SK-N-SH (cell line): Measurements from ENCODE around the gene GZMH.

ENCODE experiments used
- EP300 ChIP-seq, 2 experiments: IDR thresholded peaks; 2 replicates each; pipeline versions ENCODE4 v1.4.0 to v1.6.1; 2012; ENCODE audit warnings: borderline replicate concordance in 1 of 2, low read depth in 1 of 2, low read length in 1 of 2
- EZH2phosphoT487 ChIP-seq: fragments of 200-600 bp; sonication (generic); IDR thresholded peaks from 2 replicates; pipeline ENCODE4 v1.6.1; 2017; ENCODE audit warnings: low read depth, mixed run types, mild to moderate bottlenecking, antibody characterized with exemption, moderate library complexity, borderline replicate concordance
- NFIC ChIP-seq: IDR thresholded peaks from 2 replicates; pipeline ENCODE4 v1.4.0; 2012; ENCODE audit warnings: borderline replicate concordance
- NRF1 ChIP-seq: IDR thresholded peaks from 2 replicates; pipeline ENCODE4 v1.6.1; 2012; ENCODE audit warnings: low read depth, mild to moderate bottlenecking, low read length
- POLR2AphosphoS5 ChIP-seq: IDR thresholded peaks from 2 replicates; pipeline ENCODE4 v1.6.1; 2012; ENCODE audit warnings: low read depth, low read length
- TAF1 ChIP-seq: IDR thresholded peaks from 2 replicates; pipeline ENCODE4 v1.6.1; 2012; ENCODE audit warnings: low read depth, mild to moderate bottlenecking, low read length, moderate library complexity, borderline replicate concordance
- TCF12 ChIP-seq: IDR thresholded peaks from 2 replicates; pipeline ENCODE4 v1.4.0; 2012
- TF ChIP-seq, protein P1 (sequence below): fragments of 200-600 bp; sonication (generic); IDR thresholded peaks from 2 replicates; pipeline ENCODE4 v1.6.1; 2017; ENCODE audit warnings: antibody characterized with exemption, mild to moderate bottlenecking, moderate library complexity

DNA sequence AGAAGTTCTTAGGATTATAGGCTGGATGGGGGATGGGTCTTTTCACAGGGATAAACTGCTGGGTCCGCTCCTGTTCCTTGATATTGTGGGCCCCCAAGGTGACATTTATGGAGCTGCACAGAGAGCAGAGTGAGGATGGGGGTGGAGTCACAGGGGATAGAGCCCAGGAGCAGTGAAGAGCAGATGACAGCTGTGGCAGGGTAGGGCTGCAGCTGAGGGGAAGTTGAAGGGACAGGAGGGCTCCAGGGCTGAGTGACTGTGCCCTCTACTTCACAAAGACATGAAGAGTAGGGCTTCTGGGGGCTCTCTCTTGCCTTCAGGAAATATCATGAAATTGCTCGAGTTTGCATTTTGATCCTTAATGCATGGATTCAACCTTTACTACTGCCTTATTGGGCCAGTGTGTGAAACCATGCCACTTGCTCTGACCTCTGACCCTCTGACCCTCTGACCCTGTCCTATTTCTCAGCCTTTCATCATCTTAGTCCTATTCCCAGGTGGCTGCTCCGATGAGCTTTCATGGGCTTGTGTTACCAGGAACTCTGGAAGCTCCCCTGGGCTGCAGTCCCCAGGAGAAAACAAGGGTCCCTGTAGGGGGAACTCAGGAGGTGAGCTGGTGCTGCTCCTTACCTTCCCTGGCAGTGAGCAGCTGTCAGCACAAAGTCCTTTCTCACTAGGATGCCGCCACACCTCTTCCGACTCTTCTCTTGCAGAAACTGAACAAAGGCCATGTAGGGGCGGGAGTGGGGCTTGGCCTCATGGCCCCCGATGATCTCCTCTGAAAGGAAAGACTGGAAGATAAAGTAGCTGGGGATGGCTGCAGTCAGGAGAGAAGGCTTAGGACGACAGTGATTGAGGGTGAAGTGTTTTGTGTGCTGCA lies 1.6 kb downstream of the GZMH start:
- no peak for TF ChIP-seq POLR2AphosphoS5
- TF ChIP-seq TCF12 = no peak
- TF ChIP-seq EZH2phosphoT487 = no peak
- TF ChIP-seq, protein P1, sequence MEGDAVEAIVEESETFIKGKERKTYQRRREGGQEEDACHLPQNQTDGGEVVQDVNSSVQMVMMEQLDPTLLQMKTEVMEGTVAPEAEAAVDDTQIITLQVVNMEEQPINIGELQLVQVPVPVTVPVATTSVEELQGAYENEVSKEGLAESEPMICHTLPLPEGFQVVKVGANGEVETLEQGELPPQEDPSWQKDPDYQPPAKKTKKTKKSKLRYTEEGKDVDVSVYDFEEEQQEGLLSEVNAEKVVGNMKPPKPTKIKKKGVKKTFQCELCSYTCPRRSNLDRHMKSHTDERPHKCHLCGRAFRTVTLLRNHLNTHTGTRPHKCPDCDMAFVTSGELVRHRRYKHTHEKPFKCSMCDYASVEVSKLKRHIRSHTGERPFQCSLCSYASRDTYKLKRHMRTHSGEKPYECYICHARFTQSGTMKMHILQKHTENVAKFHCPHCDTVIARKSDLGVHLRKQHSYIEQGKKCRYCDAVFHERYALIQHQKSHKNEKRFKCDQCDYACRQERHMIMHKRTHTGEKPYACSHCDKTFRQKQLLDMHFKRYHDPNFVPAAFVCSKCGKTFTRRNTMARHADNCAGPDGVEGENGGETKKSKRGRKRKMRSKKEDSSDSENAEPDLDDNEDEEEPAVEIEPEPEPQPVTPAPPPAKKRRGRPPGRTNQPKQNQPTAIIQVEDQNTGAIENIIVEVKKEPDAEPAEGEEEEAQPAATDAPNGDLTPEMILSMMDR = no peak
- TF ChIP-seq TAF1 = no peak
- no peak for TF ChIP-seq NRF1
- TF ChIP-seq EP300 (IDR thresholded peaks at IDR 0.05; ENCODE audit: borderline replicate concordance in 1 of 2, low read depth in 1 of 2, low read length in 1 of 2) = no peak
- no peak for TF ChIP-seq NFIC
